Measurements from ENCODE around the gene EGR2.

DNA sequence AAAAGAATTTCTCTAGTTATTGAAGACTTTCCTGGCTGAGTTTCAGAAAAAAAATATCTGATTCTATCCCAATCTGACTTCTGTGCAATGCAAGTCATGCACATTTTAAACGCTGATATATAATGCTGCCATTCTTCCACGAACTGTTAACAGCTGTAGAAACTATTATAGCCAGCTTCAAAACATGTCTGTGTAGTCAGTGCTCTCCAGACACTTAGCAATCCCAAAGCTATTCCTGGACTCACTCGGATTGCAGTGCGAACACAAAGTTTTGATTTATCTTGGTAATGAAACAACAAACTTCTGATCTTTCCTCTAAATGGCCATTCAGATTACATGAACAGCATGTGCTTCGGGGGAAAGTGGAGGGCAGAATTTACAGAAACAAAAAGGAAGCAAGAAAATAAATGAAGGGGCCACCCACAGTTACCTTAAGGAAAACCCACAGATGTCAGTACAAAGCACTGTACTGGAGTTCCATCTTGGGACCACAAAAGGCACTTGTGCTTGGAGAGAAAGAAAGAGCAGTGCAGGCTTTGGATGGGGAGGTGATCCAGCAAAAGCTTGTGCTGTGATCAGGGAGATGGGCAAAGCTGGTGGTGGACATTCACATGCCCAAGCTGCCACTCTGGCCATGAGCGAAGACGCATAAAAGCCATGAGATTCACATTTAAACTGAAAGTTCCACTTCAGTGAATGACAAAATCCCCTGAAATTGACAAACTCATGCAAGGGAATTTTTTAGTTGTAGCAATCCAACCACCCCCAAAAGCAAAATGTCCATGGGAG lies 43.8 kb downstream of the EGR2 start:
- TF ChIP-seq, protein P1, sequence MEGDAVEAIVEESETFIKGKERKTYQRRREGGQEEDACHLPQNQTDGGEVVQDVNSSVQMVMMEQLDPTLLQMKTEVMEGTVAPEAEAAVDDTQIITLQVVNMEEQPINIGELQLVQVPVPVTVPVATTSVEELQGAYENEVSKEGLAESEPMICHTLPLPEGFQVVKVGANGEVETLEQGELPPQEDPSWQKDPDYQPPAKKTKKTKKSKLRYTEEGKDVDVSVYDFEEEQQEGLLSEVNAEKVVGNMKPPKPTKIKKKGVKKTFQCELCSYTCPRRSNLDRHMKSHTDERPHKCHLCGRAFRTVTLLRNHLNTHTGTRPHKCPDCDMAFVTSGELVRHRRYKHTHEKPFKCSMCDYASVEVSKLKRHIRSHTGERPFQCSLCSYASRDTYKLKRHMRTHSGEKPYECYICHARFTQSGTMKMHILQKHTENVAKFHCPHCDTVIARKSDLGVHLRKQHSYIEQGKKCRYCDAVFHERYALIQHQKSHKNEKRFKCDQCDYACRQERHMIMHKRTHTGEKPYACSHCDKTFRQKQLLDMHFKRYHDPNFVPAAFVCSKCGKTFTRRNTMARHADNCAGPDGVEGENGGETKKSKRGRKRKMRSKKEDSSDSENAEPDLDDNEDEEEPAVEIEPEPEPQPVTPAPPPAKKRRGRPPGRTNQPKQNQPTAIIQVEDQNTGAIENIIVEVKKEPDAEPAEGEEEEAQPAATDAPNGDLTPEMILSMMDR (IDR thresholded peaks at IDR 0.05 in 4 of 5, conservative IDR thresholded peaks at IDR 0.05 in 1 of 5): no peak
- TF ChIP-seq POLR2A (IDR thresholded peaks at IDR 0.05): no peak

Data from gastrocnemius medialis (tissue), 4 donors.